OCI-LY3 (cell line): Measurements from ENCODE around the gene SLCO4A1.

Experiments
- CTCF ChIP-seq: fragments of 200-600, 300-600 bp; sonication (generic); IDR thresholded peaks from 2 replicates; pipeline ENCODE4 v1.5.1; 2014; ENCODE audit warnings: antibody characterized with exemption, low read length, low read depth
- EZH2phosphoT487 ChIP-seq: fragments of 200-600 bp; shearing (Covaris generic); IDR thresholded peaks from 2 replicates; pipeline ENCODE4 v1.6.1; 2018; ENCODE audit warnings: antibody characterized with exemption, mixed run types, low read depth

DNA sequence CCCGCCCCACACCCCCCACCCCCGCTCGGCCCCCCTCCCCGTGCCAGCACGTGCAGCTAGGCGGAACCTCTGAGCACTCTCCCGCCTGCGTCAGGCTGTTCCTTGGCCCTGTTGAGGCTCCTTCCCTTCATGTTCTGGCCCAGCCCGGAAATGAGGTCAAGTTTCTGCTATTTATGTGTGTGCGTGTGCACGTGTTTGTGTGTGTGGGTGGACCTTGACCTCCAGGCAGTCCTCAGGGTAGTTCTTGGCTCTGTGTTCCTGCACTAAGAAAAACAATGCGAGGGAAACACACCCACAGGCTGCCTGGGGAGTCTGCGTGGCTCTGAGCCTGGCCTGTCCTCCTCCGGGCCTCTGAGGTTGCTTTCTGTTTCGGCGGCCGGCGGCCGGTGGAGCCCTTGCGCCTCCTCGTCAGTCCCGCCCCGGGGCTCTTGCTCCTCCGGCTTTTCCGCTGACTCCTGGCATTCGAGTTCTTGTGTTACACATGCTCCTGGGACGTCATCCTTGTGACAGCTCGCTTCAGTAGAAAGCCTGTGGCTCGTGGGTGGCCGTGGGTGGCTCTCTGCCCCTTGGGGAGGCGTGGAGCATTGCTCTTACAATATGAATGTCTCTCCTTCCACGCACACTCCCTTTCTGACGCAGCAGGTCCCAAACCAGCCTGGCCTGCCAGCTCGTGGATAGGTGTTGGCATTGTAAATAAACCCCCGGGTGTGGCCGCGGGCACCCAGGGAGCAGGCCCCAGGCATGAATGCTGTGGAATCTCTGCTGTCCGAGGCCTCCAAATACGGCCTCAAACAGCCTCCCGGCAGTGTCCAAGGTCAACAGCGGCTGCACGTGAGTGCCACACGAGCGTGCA lies 10.0 kb downstream of the SLCO4A1 start:
- TF ChIP-seq CTCF (no peak), EZH2phosphoT487 (no peak)
